Caco-2 (cell line): ENCODE measurements around the gene ATP8B4. TPM values are rescaled to one million over a fixed set of nuclear protein-coding genes. Genes with fewer than 3 reads are reported as not detected.

Experiments
- BruUV-seq: library from RNA; stranded (reverse); fragments of 400-500 nt; replicated peaks from 2 replicates; lab custom pipeline; 2021; lab: Mats Ljungman, UMichigan
- CTCF ChIA-PET: fragments of 300-600 bp; sonication (Branson Sonifier 250); formaldehyde crosslinking; loops from one replicate; lab custom pipeline; 2022; ENCODE audit warnings: antibody characterized with exemption; lab: Charles Lee
- POLR2A ChIA-PET: fragments of 300-600 bp; sonication (Branson Sonifier 250); formaldehyde crosslinking; loops from one replicate; lab custom pipeline; 2022; ENCODE audit warnings: antibody characterized with exemption; lab: Charles Lee
- DNase-seq, 2 experiments: peaks; one replicate each; pipeline versions ENCODE4 v3.0.0 to v3.0.0-alpha.2; 2020 to 2022
- H3K27me3 ChIP-seq: replicated peaks from 2 replicates; pipeline ENCODE4 v1.6.0; 2011; ENCODE audit warnings: low read length; ENCODE audit not compliant: control insufficient read depth, insufficient read depth
- H3K36me3 ChIP-seq: 2 replicates; pipeline ENCODE4 v1.5.1; 2011; ENCODE audit warnings: low read length; ENCODE audit not compliant: control insufficient read depth, insufficient read depth
- H3K4me1 ChIP-seq: fragments of 250-450 bp; sonication (Bioruptor Pico); 2 replicates; pipeline ENCODE4 v1.5.1; 2020; ENCODE audit warnings: mild to moderate bottlenecking
- H3K4me3 ChIP-seq: 2 replicates; pipeline ENCODE4 v1.5.1; 2011; ENCODE audit warnings: low read depth, mild to moderate bottlenecking, control low read depth, low read length
- H3K9me3 ChIP-seq: fragments of 250-450 bp; sonication (Bioruptor Pico); 2 replicates; pipeline ENCODE4 v1.5.1; 2020; ENCODE audit warnings: mild to moderate bottlenecking, moderate library complexity
- H3K27ac Mint-ChIP-seq: one replicate; pipeline ENCODE4 v1.8.0; 2022; ENCODE audit warnings: mixed read lengths; ENCODE audit not compliant: unreplicated experiment
- H3K27me3 Mint-ChIP-seq: one replicate; pipeline ENCODE4 v1.8.0; 2022; ENCODE audit warnings: mixed read lengths; ENCODE audit not compliant: insufficient read depth, unreplicated experiment
- H3K36me3 Mint-ChIP-seq: one replicate; pipeline ENCODE4 v1.8.0; 2022; ENCODE audit warnings: mild to moderate bottlenecking, mixed read lengths; ENCODE audit not compliant: insufficient read depth, unreplicated experiment
- H3K4me1 Mint-ChIP-seq: one replicate; pipeline ENCODE4 v1.8.0; 2022; ENCODE audit warnings: low read depth, mixed read lengths; ENCODE audit not compliant: unreplicated experiment
- H3K4me3 Mint-ChIP-seq: one replicate; pipeline ENCODE4 v1.8.0; 2022; ENCODE audit warnings: mild to moderate bottlenecking, moderate library complexity, mixed read lengths; ENCODE audit not compliant: unreplicated experiment
- H3K9me3 Mint-ChIP-seq: one replicate; pipeline ENCODE4 v1.8.0; 2022; ENCODE audit warnings: mixed read lengths; ENCODE audit not compliant: unreplicated experiment
- intact Hi-C: fragments of 100-400 bp; cut with micrococcal nuclease; formaldehyde crosslinking; loops from one replicate; pipeline ENCODE4 v1.10.0; 2022; ENCODE audit not compliant: unreplicated experiment
- total RNA-seq: library from RNA; stranded (reverse); gene quantifications from 2 replicates; pipeline ENCODE4 v1.2.3, GENCODE V29; 2022
- TF ChIP-seq, protein P1 (sequence below), 2 experiments: fragments of 200-600 bp in 1 of 2; IDR thresholded peaks; 1 replicate in 1 of 2; 2 replicates in 1 of 2; pipeline versions ENCODE4 v1.5.1 to v1.8.0; 2011 to 2022; ENCODE audit warnings: antibody characterized with exemption in 1 of 2, control low read depth in 1 of 2, inconsistent platforms in 1 of 2, low read depth in 1 of 2, low read length in 1 of 2, mild to moderate bottlenecking in 1 of 2, moderate library complexity in 1 of 2; ENCODE audit not compliant: insufficient read depth in 1 of 2, severe bottlenecking in 1 of 2, unreplicated experiment in 1 of 2

The ATP8B4 gene
- total RNA-seq, 1 experiment from 2014 or later: 0.57 TPM

DNA sequence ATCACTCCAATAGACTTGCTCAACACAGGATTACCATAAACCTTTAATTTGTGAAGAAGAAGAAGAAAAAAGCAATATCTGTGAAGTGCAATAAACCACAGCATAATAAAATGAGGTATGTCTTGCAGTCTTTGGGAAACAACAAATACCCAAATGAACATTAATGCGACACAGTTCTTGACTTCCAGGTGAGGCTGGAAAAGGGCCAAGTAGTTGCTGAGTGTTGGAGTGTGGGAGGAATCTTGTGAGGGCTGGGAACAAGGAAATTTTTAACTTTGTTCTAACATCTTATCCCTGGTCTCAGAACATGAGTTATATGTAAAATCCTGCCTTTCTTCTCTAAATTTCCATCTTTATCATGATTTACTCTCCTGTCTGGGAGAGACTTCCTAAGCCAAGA lies 291.7 kb downstream of the ATP8B4 start:
- H3K4me3 Mint-ChIP-seq: no peak overlapping the region
- H3K27ac Mint-ChIP-seq: no peak overlapping the region
- H3K4me3 ChIP-seq: no peak overlapping the region
- no peaks in the 10 kb centered on the region for H3K36me3 ChIP-seq
- DNase-seq: no peak
- H3K4me1 Mint-ChIP-seq: no peaks in the 10 kb centered on the region
- peaks cover 12% of the 10 kb centered on the region for H3K9me3 Mint-ChIP-seq
- H3K27me3 ChIP-seq: no peaks in the 10 kb centered on the region
- intact Hi-C loops: no loop called here
- no peaks in the 10 kb centered on the region for H3K27me3 Mint-ChIP-seq
- 0 out of 2 replicates have a peak, but pooled peaks cover 5% of the 10 kb centered on the region for H3K4me1 ChIP-seq
- BruUV-seq: no TSS peak
- 0 out of 2 replicates have a peak, but pooled peaks cover 3% of the 10 kb centered on the region for H3K9me3 ChIP-seq
- no peaks in the 10 kb centered on the region for H3K36me3 Mint-ChIP-seq
- ChIA-PET CTCF (no interaction called here), POLR2A (no interaction called here)
- TF ChIP-seq, protein P1, sequence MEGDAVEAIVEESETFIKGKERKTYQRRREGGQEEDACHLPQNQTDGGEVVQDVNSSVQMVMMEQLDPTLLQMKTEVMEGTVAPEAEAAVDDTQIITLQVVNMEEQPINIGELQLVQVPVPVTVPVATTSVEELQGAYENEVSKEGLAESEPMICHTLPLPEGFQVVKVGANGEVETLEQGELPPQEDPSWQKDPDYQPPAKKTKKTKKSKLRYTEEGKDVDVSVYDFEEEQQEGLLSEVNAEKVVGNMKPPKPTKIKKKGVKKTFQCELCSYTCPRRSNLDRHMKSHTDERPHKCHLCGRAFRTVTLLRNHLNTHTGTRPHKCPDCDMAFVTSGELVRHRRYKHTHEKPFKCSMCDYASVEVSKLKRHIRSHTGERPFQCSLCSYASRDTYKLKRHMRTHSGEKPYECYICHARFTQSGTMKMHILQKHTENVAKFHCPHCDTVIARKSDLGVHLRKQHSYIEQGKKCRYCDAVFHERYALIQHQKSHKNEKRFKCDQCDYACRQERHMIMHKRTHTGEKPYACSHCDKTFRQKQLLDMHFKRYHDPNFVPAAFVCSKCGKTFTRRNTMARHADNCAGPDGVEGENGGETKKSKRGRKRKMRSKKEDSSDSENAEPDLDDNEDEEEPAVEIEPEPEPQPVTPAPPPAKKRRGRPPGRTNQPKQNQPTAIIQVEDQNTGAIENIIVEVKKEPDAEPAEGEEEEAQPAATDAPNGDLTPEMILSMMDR (IDR thresholded peaks at IDR 0.05; ENCODE audit: insufficient read depth in 1 of 2, low read depth in 1 of 2, low read length in 1 of 2, severe bottlenecking in 1 of 2, unreplicated experiment in 1 of 2): no peak

DNA sequence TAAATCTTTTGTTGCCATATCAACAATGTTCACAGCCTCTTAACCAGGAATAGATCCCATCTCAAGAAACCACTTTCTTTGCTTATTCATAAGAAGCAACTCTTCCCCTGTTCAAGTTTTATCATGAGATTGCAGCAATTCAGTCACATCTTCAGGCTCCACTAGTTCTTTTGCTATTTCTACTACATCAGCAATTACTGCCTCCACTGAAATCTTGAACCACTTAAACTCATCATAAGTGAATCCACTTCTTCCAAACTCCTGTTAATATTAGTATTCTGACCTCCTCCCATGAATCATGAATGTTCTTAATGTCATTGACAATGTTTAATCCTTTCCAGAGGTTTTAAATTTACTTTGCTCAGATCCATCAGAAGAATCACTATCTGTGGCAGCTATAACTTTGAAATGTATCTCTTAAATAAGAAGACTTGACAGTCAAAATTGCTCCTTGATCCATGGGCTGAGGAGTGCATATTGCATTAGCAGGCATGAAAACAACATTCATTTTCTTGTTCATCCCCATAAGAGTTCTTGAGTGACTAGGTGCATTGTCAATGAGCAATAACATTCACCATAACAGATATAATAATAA lies 292.3 kb downstream of the ATP8B4 start:
- Mint-ChIP-seq H3K36me3 (no peaks in the 10 kb centered on the region), H3K4me3 (no peak overlapping the region), H3K27ac (no peak overlapping the region), H3K9me3 (peaks cover 18% of the 10 kb centered on the region), H3K4me1 (no peaks in the 10 kb centered on the region), H3K27me3 (no peaks in the 10 kb centered on the region)
- POLR2A ChIA-PET: no interaction called here
- H3K27me3 ChIP-seq: no peaks in the 10 kb centered on the region
- no peaks in the 10 kb centered on the region for H3K4me1 ChIP-seq
- H3K9me3 ChIP-seq: 0 out of 2 replicates have a peak, but pooled peaks cover 5% of the 10 kb centered on the region
- no TSS peak for BruUV-seq
- no peak overlapping the region for H3K4me3 ChIP-seq
- no peaks in the 10 kb centered on the region for H3K36me3 ChIP-seq
- DNase-seq: no peak
- CTCF ChIA-PET: no interaction called here
- TF ChIP-seq, protein P1 (IDR thresholded peaks at IDR 0.05; ENCODE audit: insufficient read depth in 1 of 2, low read depth in 1 of 2, low read length in 1 of 2, severe bottlenecking in 1 of 2, unreplicated experiment in 1 of 2): no peak
- intact Hi-C loops: no loop called here

DNA sequence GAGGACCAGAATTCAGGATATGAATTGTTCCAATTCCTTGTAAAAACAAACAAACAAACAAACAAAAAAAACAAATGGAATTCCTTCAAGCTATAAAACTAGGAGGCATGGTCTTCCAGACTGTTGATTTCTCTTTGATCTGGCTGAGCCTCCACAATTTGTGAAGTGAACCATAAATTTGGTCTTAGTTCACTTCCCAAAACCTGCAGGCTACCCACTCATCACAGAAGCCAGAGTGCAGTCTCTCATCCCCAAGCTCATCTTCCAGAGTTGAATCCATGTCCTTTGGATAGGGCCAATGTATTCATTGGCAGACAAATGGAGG lies 294.3 kb downstream of the ATP8B4 start:
- TF ChIP-seq, protein P1 (IDR thresholded peaks at IDR 0.05; ENCODE audit: insufficient read depth in 1 of 2, low read depth in 1 of 2, low read length in 1 of 2, severe bottlenecking in 1 of 2, unreplicated experiment in 1 of 2): no peak
- H3K4me3 Mint-ChIP-seq: no peak overlapping the region
- H3K27ac Mint-ChIP-seq: no peak overlapping the region
- no peaks in the 10 kb centered on the region for H3K4me1 ChIP-seq
- H3K36me3 Mint-ChIP-seq: no peaks in the 10 kb centered on the region
- POLR2A ChIA-PET: no interaction called here
- H3K27me3 ChIP-seq: no peaks in the 10 kb centered on the region
- peaks cover 20% of the 10 kb centered on the region for H3K9me3 Mint-ChIP-seq
- no peaks in the 10 kb centered on the region for H3K27me3 Mint-ChIP-seq
- no peak overlapping the region for H3K4me3 ChIP-seq
- H3K36me3 ChIP-seq: no peaks in the 10 kb centered on the region
- no peaks in the 10 kb centered on the region for H3K4me1 Mint-ChIP-seq
- 0 out of 2 replicates have a peak, but pooled peaks cover 5% of the 10 kb centered on the region for H3K9me3 ChIP-seq
- no TSS peak for BruUV-seq
- DNase-seq: no peak
- CTCF ChIA-PET: no interaction called here
- intact Hi-C loops: no loop called here
